ENCODE data around the gene PRKCB. TPM values are rescaled to one million over a fixed set of nuclear protein-coding genes. Genes with fewer than 3 reads are reported as not detected.

Gene PRKCB
- polyA plus RNA-seq, 1 donor (not counting 4 experiments of a cell fraction or from before 2014, with no cell fraction given), result 0.18 TPM

GRCh38 chr16:23976524-23976923 is 140.7 kb downstream of the PRKCB start:
- Histone ChIP-seq H3K9me3 (ENCODE audit: control insufficient read depth, low read depth, low read length) (no peaks in the 10 kb centered on the region), H3K9ac (ENCODE audit: control insufficient read depth, extremely low read depth, insufficient read depth, low read length) (no peak overlapping the region), H3K4me1 (ENCODE audit: control insufficient read depth, extremely low read depth, insufficient read depth, low read length) (no peaks in the 10 kb centered on the region), H3K27ac (ENCODE audit: control insufficient read depth, insufficient read depth, low read length) (no peak overlapping the region), H3K27me3 (ENCODE audit: control insufficient read depth, extremely low read depth, insufficient read depth, low read length) (no peaks in the 10 kb centered on the region), H3K4me2 (ENCODE audit: control insufficient read depth, extremely low read depth, insufficient read depth, low read depth, low read length) (no peak overlapping the region), H3K36me3 (ENCODE audit: control insufficient read depth in 2 of 2, extremely low read depth in 1 of 2, insufficient read depth in 2 of 2, low read length in 2 of 2) (no peaks in the 10 kb centered on the region), H3K9me1 (ENCODE audit: control insufficient read depth, extremely low read depth, insufficient read depth, low read length) (no peaks in the 10 kb centered on the region), H3K79me2 (ENCODE audit: control insufficient read depth, insufficient read depth, low read length) (no peaks in the 10 kb centered on the region), H3K4me3 (ENCODE audit: control insufficient read depth in 2 of 3, extremely low read depth in 1 of 3, insufficient read depth in 2 of 3, low read depth in 1 of 3, low read length in 3 of 3) (no peak overlapping the region), H2AFZ (ENCODE audit: control insufficient read depth, low read length) (no peak overlapping the region), H4K20me1 (ENCODE audit: control insufficient read depth, extremely low read depth, insufficient read depth, low read length) (no peaks in the 10 kb centered on the region)
- TF ChIP-seq EZH2 (IDR thresholded peaks at IDR 0.05; ENCODE audit: low read length) (no peak), CTCF (optimal IDR thresholded peaks at IDR 0.05 in 1 of 3, IDR thresholded peaks at IDR 0.05 in 1 of 3, conservative IDR thresholded peaks at IDR 0.05 in 1 of 3; ENCODE audit: extremely low read depth in 1 of 3, insufficient read depth in 2 of 3, low read length in 3 of 3) (no peak)
- dilution Hi-C loops (cut with MboI; ENCODE audit: extremely low pct_ligation_motif_present, low sequenced_read_pairs), result no loop called here
- no peak for DNase-seq (ENCODE audit: low read depth, low spot score)
- no peak for FAIRE-seq

- H3K4me1 ChIP-seq (ENCODE audit: control insufficient read depth, extremely low read depth, insufficient read depth, low read length), result no peaks in the 10 kb centered on the region
- H3K4me2 ChIP-seq (ENCODE audit: control insufficient read depth, extremely low read depth, insufficient read depth, low read depth, low read length), result no peak overlapping the region
- H2AFZ ChIP-seq (ENCODE audit: control insufficient read depth, low read length), result no peak overlapping the region
- H3K27ac ChIP-seq (ENCODE audit: control insufficient read depth, insufficient read depth, low read length), result no peak overlapping the region
- no peak for DNase-seq (ENCODE audit: low read depth, low spot score)
- H3K9ac ChIP-seq (ENCODE audit: control insufficient read depth, extremely low read depth, insufficient read depth, low read length), result no peak overlapping the region
- H3K9me3 ChIP-seq (ENCODE audit: control insufficient read depth, low read depth, low read length), result no peaks in the 10 kb centered on the region
- dilution Hi-C loops (cut with MboI; ENCODE audit: extremely low pct_ligation_motif_present, low sequenced_read_pairs), result no loop called here
- no peaks in the 10 kb centered on the region for H3K79me2 ChIP-seq (ENCODE audit: control insufficient read depth, insufficient read depth, low read length)
- no peaks in the 10 kb centered on the region for H3K36me3 ChIP-seq (ENCODE audit: control insufficient read depth in 2 of 2, extremely low read depth in 1 of 2, insufficient read depth in 2 of 2, low read length in 2 of 2)
- H3K4me3 ChIP-seq (ENCODE audit: control insufficient read depth in 2 of 3, extremely low read depth in 1 of 3, insufficient read depth in 2 of 3, low read depth in 1 of 3, low read length in 3 of 3), result no peak overlapping the region
- H4K20me1 ChIP-seq (ENCODE audit: control insufficient read depth, extremely low read depth, insufficient read depth, low read length), result no peaks in the 10 kb centered on the region
- H3K27me3 ChIP-seq (ENCODE audit: control insufficient read depth, extremely low read depth, insufficient read depth, low read length), result no peaks in the 10 kb centered on the region
- TF ChIP-seq CTCF (optimal IDR thresholded peaks at IDR 0.05 in 1 of 3, IDR thresholded peaks at IDR 0.05 in 1 of 3, conservative IDR thresholded peaks at IDR 0.05 in 1 of 3; ENCODE audit: extremely low read depth in 1 of 3, insufficient read depth in 2 of 3, low read length in 3 of 3), result no peak
- no peak for TF ChIP-seq EZH2 (IDR thresholded peaks at IDR 0.05; ENCODE audit: low read length)
- no peak for FAIRE-seq
- H3K9me1 ChIP-seq (ENCODE audit: control insufficient read depth, extremely low read depth, insufficient read depth, low read length), result no peaks in the 10 kb centered on the region
These were observed 143.7 kb downstream of the PRKCB start for GRCh38 chr16:23979441-23979840.

All from keratinocyte (primary cell).